ENCODE measurements around the gene ARID4A. TPM values are rescaled to one million over a fixed set of nuclear protein-coding genes. Genes with fewer than 3 reads are reported as not detected.

ARID4A gene
- total and polyA plus RNA-seq, 2 of the 13 experiments (the other 11 are each of a cell fraction or from before 2014, with no cell fraction given), result 7.2 to 9.7 TPM

DNA sequence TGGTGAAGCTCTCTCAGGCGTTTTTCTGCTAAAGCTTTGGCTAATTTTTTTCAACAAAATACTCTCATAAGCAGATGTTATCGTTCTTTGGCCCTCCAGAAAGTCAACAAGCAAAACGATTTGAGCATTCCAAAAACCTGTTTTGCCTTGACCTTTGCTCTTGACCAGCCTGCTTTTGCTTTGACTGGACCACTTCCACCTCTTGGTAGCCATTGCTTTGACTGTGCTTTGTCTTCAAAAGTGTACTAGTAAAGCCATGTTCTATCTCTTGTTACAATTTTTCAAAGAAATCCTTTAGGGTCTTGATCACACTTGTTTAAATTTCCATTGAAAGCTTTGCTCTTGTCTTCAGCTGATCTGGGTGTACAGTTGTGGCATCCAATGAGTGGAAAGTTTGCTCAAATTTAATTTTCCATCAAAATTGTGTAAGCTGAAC lies 10.7 kb upstream of the ARID4A start (continued):
- TF ChIP-seq ZNF558 (CRISPR knock-in tag; IDR thresholded peaks at IDR 0.05; ENCODE audit: borderline replicate concordance) (no peak), IKZF1 (IDR thresholded peaks at IDR 0.05) (no peak), SETDB1 (CRISPR knock-in tag; IDR thresholded peaks at IDR 0.05; ENCODE audit: borderline replicate concordance) (no peak), IRF2 (CRISPR knock-in tag; IDR thresholded peaks at IDR 0.05) (peak; percentile 67; the same call in 1 of the 2 replicates), ZNF101 (CRISPR knock-in tag; IDR thresholded peaks at IDR 0.05; ENCODE audit: borderline replicate concordance, low read depth) (no peak), JUND (CRISPR knock-in tag; IDR thresholded peaks at IDR 0.05) (no peak), SPEN (CRISPR knock-in tag; IDR thresholded peaks at IDR 0.05; ENCODE audit: low read depth) (peak; percentile 24; the same call in 1 of the 2 replicates), ZNF841 (CRISPR knock-in tag; IDR thresholded peaks at IDR 0.05; ENCODE audit: borderline replicate concordance) (no peak), ZNF276 (CRISPR knock-in tag; IDR thresholded peaks at IDR 0.05; ENCODE audit: low read depth) (no peak), ZNF362 (CRISPR knock-in tag; IDR thresholded peaks at IDR 0.05; ENCODE audit: borderline replicate concordance) (peak; percentile 92)
- TF ChIP-seq, protein P1, sequence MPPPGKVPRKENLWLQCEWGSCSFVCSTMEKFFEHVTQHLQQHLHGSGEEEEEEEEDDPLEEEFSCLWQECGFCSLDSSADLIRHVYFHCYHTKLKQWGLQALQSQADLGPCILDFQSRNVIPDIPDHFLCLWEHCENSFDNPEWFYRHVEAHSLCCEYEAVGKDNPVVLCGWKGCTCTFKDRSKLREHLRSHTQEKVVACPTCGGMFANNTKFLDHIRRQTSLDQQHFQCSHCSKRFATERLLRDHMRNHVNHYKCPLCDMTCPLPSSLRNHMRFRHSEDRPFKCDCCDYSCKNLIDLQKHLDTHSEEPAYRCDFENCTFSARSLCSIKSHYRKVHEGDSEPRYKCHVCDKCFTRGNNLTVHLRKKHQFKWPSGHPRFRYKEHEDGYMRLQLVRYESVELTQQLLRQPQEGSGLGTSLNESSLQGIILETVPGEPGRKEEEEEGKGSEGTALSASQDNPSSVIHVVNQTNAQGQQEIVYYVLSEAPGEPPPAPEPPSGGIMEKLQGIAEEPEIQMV (CRISPR knock-in tag; IDR thresholded peaks at IDR 0.05; ENCODE audit: low read depth), result no peak
- TF ChIP-seq, protein P2, sequence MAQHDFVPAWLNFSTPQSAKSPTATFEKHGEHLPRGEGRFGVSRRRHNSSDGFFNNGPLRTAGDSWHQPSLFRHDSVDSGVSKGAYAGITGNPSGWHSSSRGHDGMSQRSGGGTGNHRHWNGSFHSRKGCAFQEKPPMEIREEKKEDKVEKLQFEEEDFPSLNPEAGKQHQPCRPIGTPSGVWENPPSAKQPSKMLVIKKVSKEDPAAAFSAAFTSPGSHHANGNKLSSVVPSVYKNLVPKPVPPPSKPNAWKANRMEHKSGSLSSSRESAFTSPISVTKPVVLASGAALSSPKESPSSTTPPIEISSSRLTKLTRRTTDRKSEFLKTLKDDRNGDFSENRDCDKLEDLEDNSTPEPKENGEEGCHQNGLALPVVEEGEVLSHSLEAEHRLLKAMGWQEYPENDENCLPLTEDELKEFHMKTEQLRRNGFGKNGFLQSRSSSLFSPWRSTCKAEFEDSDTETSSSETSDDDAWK (CRISPR knock-in tag; IDR thresholded peaks at IDR 0.05), result no peak
- TF ChIP-seq, protein P3, sequence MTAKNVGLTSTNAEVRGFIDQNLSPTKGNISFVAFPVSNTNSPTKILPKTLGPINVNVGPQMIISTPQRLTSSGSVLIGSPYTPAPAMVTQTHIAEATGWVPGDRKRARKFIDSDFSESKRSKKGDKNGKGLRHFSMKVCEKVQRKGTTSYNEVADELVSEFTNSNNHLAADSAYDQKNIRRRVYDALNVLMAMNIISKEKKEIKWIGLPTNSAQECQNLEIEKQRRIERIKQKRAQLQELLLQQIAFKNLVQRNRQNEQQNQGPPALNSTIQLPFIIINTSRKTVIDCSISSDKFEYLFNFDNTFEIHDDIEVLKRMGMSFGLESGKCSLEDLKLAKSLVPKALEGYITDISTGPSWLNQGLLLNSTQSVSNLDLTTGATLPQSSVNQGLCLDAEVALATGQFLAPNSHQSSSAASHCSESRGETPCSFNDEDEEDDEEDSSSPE (CRISPR knock-in tag; IDR thresholded peaks at IDR 0.05), result no peak
- TF ChIP-seq, protein P4, sequence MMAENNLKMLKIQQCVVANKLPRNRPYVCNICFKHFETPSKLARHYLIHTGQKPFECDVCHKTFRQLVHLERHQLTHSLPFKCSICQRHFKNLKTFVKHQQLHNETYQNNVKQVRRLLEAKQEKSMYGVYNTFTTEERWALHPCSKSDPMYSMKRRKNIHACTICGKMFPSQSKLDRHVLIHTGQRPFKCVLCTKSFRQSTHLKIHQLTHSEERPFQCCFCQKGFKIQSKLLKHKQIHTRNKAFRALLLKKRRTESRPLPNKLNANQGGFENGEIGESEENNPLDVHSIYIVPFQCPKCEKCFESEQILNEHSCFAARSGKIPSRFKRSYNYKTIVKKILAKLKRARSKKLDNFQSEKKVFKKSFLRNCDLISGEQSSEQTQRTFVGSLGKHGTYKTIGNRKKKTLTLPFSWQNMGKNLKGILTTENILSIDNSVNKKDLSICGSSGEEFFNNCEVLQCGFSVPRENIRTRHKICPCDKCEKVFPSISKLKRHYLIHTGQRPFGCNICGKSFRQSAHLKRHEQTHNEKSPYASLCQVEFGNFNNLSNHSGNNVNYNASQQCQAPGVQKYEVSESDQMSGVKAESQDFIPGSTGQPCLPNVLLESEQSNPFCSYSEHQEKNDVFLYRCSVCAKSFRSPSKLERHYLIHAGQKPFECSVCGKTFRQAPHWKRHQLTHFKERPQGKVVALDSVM (CRISPR knock-in tag; IDR thresholded peaks at IDR 0.05), result no peak
- TF ChIP-seq, protein P5, sequence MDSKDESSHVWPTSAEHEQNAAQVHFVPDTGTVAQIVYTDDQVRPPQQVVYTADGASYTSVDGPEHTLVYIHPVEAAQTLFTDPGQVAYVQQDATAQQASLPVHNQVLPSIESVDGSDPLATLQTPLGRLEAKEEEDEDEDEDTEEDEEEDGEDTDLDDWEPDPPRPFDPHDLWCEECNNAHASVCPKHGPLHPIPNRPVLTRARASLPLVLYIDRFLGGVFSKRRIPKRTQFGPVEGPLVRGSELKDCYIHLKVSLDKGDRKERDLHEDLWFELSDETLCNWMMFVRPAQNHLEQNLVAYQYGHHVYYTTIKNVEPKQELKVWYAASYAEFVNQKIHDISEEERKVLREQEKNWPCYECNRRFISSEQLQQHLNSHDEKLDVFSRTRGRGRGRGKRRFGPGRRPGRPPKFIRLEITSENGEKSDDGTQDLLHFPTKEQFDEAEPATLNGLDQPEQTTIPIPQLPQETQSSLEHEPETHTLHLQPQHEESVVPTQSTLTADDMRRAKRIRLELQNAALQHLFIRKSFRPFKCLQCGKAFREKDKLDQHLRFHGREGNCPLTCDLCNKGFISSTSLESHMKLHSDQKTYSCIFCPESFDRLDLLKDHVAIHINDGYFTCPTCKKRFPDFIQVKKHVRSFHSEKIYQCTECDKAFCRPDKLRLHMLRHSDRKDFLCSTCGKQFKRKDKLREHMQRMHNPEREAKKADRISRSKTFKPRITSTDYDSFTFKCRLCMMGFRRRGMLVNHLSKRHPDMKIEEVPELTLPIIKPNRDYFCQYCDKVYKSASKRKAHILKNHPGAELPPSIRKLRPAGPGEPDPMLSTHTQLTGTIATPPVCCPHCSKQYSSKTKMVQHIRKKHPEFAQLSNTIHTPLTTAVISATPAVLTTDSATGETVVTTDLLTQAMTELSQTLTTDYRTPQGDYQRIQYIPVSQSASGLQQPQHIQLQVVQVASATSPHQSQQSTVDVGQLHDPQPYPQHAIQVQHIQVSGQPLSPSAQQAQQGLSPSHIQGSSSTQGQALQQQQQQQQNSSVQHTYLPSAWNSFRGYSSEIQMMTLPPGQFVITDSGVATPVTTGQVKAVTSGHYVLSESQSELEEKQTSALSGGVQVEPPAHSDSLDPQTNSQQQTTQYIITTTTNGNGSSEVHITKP (CRISPR knock-in tag; IDR thresholded peaks at IDR 0.05; ENCODE audit: low read depth), result no peak

Data from HepG2 (cell line).